Prostate gland (tissue), 2 donors: ENCODE measurements around the gene RANBP3.

Source experiments
- CTCF ChIP-seq, 4 experiments: fragments of 200-600 bp in 2 of 4; fragments of 450-650 bp in 2 of 4; sonication (generic) in 2 of 4; IDR thresholded peaks; 1 replicate in 3 of 4; 2 replicates in 1 of 4; pipeline ENCODE4 v1.5.1; 2016 to 2019; ENCODE audit warnings: antibody characterized with exemption in 4 of 4, mild to moderate bottlenecking in 2 of 4, moderate library complexity in 2 of 4
- POLR2A ChIP-seq: fragments of 450-650 bp; IDR thresholded peaks from one replicate; pipeline ENCODE4 v1.6.1; 2016; ENCODE audit warnings: antibody characterized with exemption, mild to moderate bottlenecking
- POLR2AphosphoS5 ChIP-seq: sonication (generic); formaldehyde crosslinking; IDR thresholded peaks from one replicate; pipeline ENCODE4 v1.6.1; 2017; ENCODE audit warnings: antibody characterized with exemption

- TF ChIP-seq CTCF (IDR thresholded peaks at IDR 0.05) (no peak), POLR2A (no peak), POLR2AphosphoS5 (no peak)
These were observed 30.5 kb downstream of the RANBP3 start for GRCh38 chr19:5947435-5947834.
